GM12878 (cell line): ENCODE results near the gene PPP2R3A. TPM values are rescaled to one million over a fixed set of nuclear protein-coding genes. Genes with fewer than 3 reads are reported as not detected.

Source experiments
- ATAC-seq: fragments of 200-7000 bp; cut with Tn5 transposase; 3 replicates; pipeline ENCODE4 v1.9.1; 2020; ENCODE audit warnings: mild to moderate bottlenecking, moderate library complexity
- BruUV-seq: library from RNA; stranded (reverse); fragments of 400-500 nt; replicated peaks from 2 replicates; lab custom pipeline; 2021; lab: Mats Ljungman, UMichigan
- CTCF ChIA-PET: fragments of 300-600 bp; sonication (Branson Sonifier 250); formaldehyde crosslinking; extraction: SDS; loops from one replicate; lab custom pipeline; 2021; ENCODE audit warnings: inconsistent platforms; lab: Yijun Ruan, JAX
- POLR2A ChIA-PET: fragments of 350-600 bp; formaldehyde crosslinking; extraction: SDS; loops from one replicate; lab custom pipeline; 2021; ENCODE audit warnings: inconsistent platforms; lab: Charles Lee
- RAD21 ChIA-PET: fragments of 300-600 bp; sonication (Branson Sonifier 250); formaldehyde crosslinking; loops from one replicate; lab custom pipeline; 2023; ENCODE audit warnings: antibody characterized with exemption; ENCODE audit not compliant: unreplicated experiment; lab: Charles Lee
- SMC1A ChIA-PET: fragments of 300-600 bp; sonication (Branson Sonifier 250); formaldehyde crosslinking; loops from one replicate; lab custom pipeline; 2023; ENCODE audit not compliant: unreplicated experiment, uncharacterized antibody; lab: Charles Lee
- DNase-seq: peaks from one replicate; pipeline ENCODE4 v3.0.0-alpha.2; 2011; ENCODE audit warnings: low read depth, low spot score
- FAIRE-seq: peaks from 3 replicates; lab custom pipeline; 2011; peaks lifted over from hg19 to GRCh38; lab: Jason Lieb, UNC
- H2AFZ ChIP-seq: 2 replicates; pipeline ENCODE4 v1.6.0; 2011; ENCODE audit warnings: low read depth, low read length, control low read depth; ENCODE audit not compliant: control insufficient read depth
- H3K27ac ChIP-seq: 2 replicates; pipeline ENCODE4 v1.5.1; 2011; ENCODE audit warnings: control low read depth; ENCODE audit not compliant: control insufficient read depth, insufficient read depth
- H3K27me3 ChIP-seq, 2 experiments: replicated peaks in 1 of 2; 2 replicates each; pipeline versions ENCODE4 v1.6.0 to v1.6.1; 2011; ENCODE audit warnings: low read length in 1 of 2; ENCODE audit not compliant: control insufficient read depth in 2 of 2, insufficient read depth in 2 of 2
- H3K36me3 ChIP-seq, 2 experiments: 2 replicates each; pipeline ENCODE4 v1.5.1; 2011; ENCODE audit warnings: low read length in 1 of 2; ENCODE audit not compliant: control insufficient read depth in 2 of 2, insufficient read depth in 2 of 2
- H3K4me1 ChIP-seq: 2 replicates; pipeline ENCODE4 v1.6.1; 2011; ENCODE audit warnings: mild to moderate bottlenecking, low read length, moderate library complexity, mixed read lengths; ENCODE audit not compliant: control insufficient read depth, insufficient read depth
- H3K4me2 ChIP-seq: 2 replicates; pipeline ENCODE4 v1.6.0; 2011; ENCODE audit warnings: control low read depth; ENCODE audit not compliant: control insufficient read depth, insufficient read depth
- H3K4me3 ChIP-seq: fragments of 200-600 bp; sonication (generic); 2 replicates; pipeline ENCODE4 v1.5.1; 2016
- H3K79me2 ChIP-seq: 2 replicates; pipeline ENCODE4 v1.6.0; 2011; ENCODE audit warnings: low read length; ENCODE audit not compliant: control insufficient read depth, insufficient read depth
- H3K9ac ChIP-seq: 2 replicates; pipeline ENCODE4 v1.8.0; 2011; ENCODE audit warnings: low read length, control low read depth, mixed read lengths; ENCODE audit not compliant: control insufficient read depth, insufficient read depth
- H3K9me3 ChIP-seq: replicated peaks from 3 replicates; pipeline ENCODE4 v1.5.1; 2011; ENCODE audit warnings: mild to moderate bottlenecking, low read length; ENCODE audit not compliant: control insufficient read depth, insufficient read depth
- H4K20me1 ChIP-seq: 2 replicates; pipeline ENCODE4 v1.6.0; 2011; ENCODE audit not compliant: control insufficient read depth, insufficient read depth
- BCL11A ChIP-seq: IDR thresholded peaks from 2 replicates; pipeline ENCODE4 v1.6.1; 2011; ENCODE audit warnings: low read depth, low read length
- CREB1 ChIP-seq: IDR thresholded peaks from 2 replicates; pipeline ENCODE4 v1.6.1; 2012; ENCODE audit warnings: low read depth, mild to moderate bottlenecking, inconsistent platforms
- IKZF2 ChIP-seq, 2 experiments: fragments of 450-650 bp; IDR thresholded peaks; 2 replicates each; pipeline ENCODE4 v1.6.1; 2017; ENCODE audit warnings: mild to moderate bottlenecking in 2 of 2, moderate library complexity in 2 of 2
- IRF5 ChIP-seq: fragments of 450-650 bp; IDR thresholded peaks from 2 replicates; pipeline ENCODE4 v1.6.1; 2017; ENCODE audit warnings: borderline replicate concordance
- PBX3 ChIP-seq: IDR thresholded peaks from 2 replicates; pipeline ENCODE4 v1.6.1; 2011; ENCODE audit warnings: mild to moderate bottlenecking, low read depth, low read length, moderate library complexity; ENCODE audit not compliant: insufficient replicate concordance
- RAD21 ChIP-seq: IDR thresholded peaks from 2 replicates; pipeline ENCODE4 v1.6.1; 2011; ENCODE audit warnings: mild to moderate bottlenecking, low read depth, low read length, moderate library complexity; ENCODE audit not compliant: insufficient read depth
- RBBP5 ChIP-seq: fragments of 200-600 bp; sonication (generic); conservative IDR thresholded peaks from 2 replicates; pipeline ENCODE4 v1.6.1; 2016
- RFX5 ChIP-seq: IDR thresholded peaks from 2 replicates; pipeline ENCODE4 v1.6.1; 2011; ENCODE audit warnings: low read depth, low read length, improper control_type of control experiment
- SMAD1 ChIP-seq: fragments of 450-650 bp; IDR thresholded peaks from 2 replicates; pipeline ENCODE4 v1.6.1; 2018; ENCODE audit warnings: mild to moderate bottlenecking, low read depth; ENCODE audit not compliant: partially characterized antibody
- SRF ChIP-seq, 2 experiments: IDR thresholded peaks; 2 replicates each; pipeline ENCODE4 v1.6.1; 2011; ENCODE audit warnings: low read depth in 2 of 2, low read length in 2 of 2, mild to moderate bottlenecking in 1 of 2, moderate library complexity in 1 of 2
- TCF12 ChIP-seq: IDR thresholded peaks from 2 replicates; pipeline ENCODE4 v1.6.1; 2011; ENCODE audit warnings: low read depth, mild to moderate bottlenecking, low read length
- WGBS: methylation state at CpG from one replicate; pipeline ENCODE4 v1.1.6; 2016; ENCODE audit warnings: low lambda C conversion rate; ENCODE audit not compliant: insufficient replicate concordance, insufficient coverage; ENCODE audit errors: missing lambda C conversion rate; 5-methylcytosine and 5-hydroxymethylcytosine counted together
- in situ Hi-C: fragments of 300-500 bp; cut with MboI; formaldehyde crosslinking; loops from 9 replicates; pipeline ENCODE4 v1.14.3; 2018; ENCODE audit warnings: mixed read lengths
- intact Hi-C: fragments of 100-400 bp; cut with micrococcal nuclease; formaldehyde crosslinking; loops from one replicate; pipeline ENCODE4 v1.14.2; 2022; ENCODE audit not compliant: unreplicated experiment
- polyA plus RNA-seq, 11 experiments: library from polyadenylated mRNA; depleted of rRNA in 4 of 11; unstranded in 6 of 11; stranded (reverse) in 5 of 11; fragments of >200 nt; fragmentation: Nextera tagmentation in 4 of 11; fragmentation: Illumina TruSeq in 1 of 11; extraction: Ambion mirVana in 4 of 11; extraction: Trizol in 1 of 11; gene quantifications; 1 replicate in 1 of 11; 2 replicates in 10 of 11; pipeline versions ENCODE4 v1.2.1 to v1.2.3, GENCODE V29; 2011 to 2016; ENCODE audit warnings: inconsistent platforms in 2 of 11, missing spikeins in 2 of 11, low read depth in 1 of 11
- total RNA-seq, 4 experiments: library from RNA; depleted of rRNA in 3 of 4; stranded (reverse); fragments of >200 nt in 3 of 4; fragmentation: Illumina TruSeq in 1 of 4; extraction: Trizol in 1 of 4; gene quantifications; 2 replicates each; pipeline versions ENCODE4 v1.2.1 to v1.2.3, GENCODE V29; 2013 to 2021

The PPP2R3A gene
- total and polyA plus RNA-seq, 10 of the 15 experiments (the other 5 are each of a cell fraction or from before 2014, with no cell fraction given) = under 0.01 to 0.16 (median 0.06) TPM; not detected in 5

DNA sequence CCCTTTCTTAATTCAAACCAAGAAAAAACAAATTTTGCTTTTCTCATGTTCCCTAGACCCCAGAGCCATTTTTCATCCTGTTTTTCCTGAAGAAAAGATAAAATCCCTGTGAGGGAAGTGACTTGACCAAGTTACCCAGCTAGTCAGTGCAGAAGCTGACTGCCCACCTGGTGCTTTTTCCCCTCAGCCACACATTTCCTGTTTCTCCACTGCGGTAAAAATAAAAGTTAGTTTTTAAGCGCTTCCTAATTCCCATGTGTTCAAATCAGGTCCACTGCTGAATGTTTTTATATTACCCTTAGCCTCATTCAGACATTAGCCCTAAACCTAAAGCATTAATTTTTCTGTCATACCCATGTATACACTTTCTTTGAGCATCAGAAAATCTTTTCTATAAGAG, 26.1 kb downstream of the PPP2R3A start:
- FAIRE-seq (no peak), ATAC-seq (no peak), DNase-seq (no peak)
- Histone ChIP-seq H3K27me3 (peaks cover 0 to 3% of the 10 kb centered on the region in 2 experiments; a peak in 2 of 4 replicates), H3K4me1 (no peaks in the 10 kb centered on the region), H3K9ac (no peak overlapping the region), H3K27ac (no peak overlapping the region), H3K4me3 (no peak overlapping the region), H3K36me3 (no peaks in the 10 kb centered on the region), H3K9me3 (no peaks in the 10 kb centered on the region), H2AFZ (no peak overlapping the region)
- POLR2A ChIA-PET = no interaction called here
- no TSS peak for BruUV-seq
- RAD21 ChIA-PET = no interaction called here
- in situ Hi-C loops = no loop called here
- SMC1A ChIA-PET = no interaction called here
- TF ChIP-seq RBBP5 = no peak
- no peak for TF ChIP-seq IKZF2 (IDR thresholded peaks at IDR 0.05)
- no peak for TF ChIP-seq IRF5
- TF ChIP-seq SRF (IDR thresholded peaks at IDR 0.05; ENCODE audit: low read depth in 2 of 2, low read length in 2 of 2) = no peak
- TF ChIP-seq, all 136 proteins: peak for 0
- Histone ChIP-seq H4K20me1 (no peaks in the 10 kb centered on the region), H3K4me2 (no peak overlapping the region), H3K79me2 (no peaks in the 10 kb centered on the region)
- 0% methylated on average over 2 of the region's 2 CpGs for WGBS
- CTCF ChIA-PET = no interaction called here
- intact Hi-C loops = no loop called here

- H3K27ac ChIP-seq = no peak overlapping the region
- H3K36me3 ChIP-seq = no peaks in the 10 kb centered on the region
- H3K4me2 ChIP-seq = no peak overlapping the region
- RAD21 ChIA-PET = no interaction called here
- H3K9ac ChIP-seq = no peak overlapping the region
- intact Hi-C loops = no loop called here
- SMC1A ChIA-PET = no interaction called here
- no peak for TF ChIP-seq SMAD1
- no peak for TF ChIP-seq BCL11A
- TF ChIP-seq TCF12 = no peak
- no peak for TF ChIP-seq PBX3
- no peak for TF ChIP-seq SRF (IDR thresholded peaks at IDR 0.05; ENCODE audit: low read depth in 2 of 2, low read length in 2 of 2)
- no peak for TF ChIP-seq CREB1
- TF ChIP-seq RFX5 = no peak
- TF ChIP-seq RAD21 = no peak
- POLR2A ChIA-PET = no interaction called here
- H4K20me1 ChIP-seq = no peaks in the 10 kb centered on the region
- H3K4me3 ChIP-seq = no peak overlapping the region
- DNase-seq (no peak), ATAC-seq (no peak), FAIRE-seq (no peak)
- H3K79me2 ChIP-seq = no peaks in the 10 kb centered on the region
- H2AFZ ChIP-seq = no peak overlapping the region
- H3K4me1 ChIP-seq = no peaks in the 10 kb centered on the region
- peaks cover 0 to 3% of the 10 kb centered on the region in 2 experiments; a peak in 2 of 4 replicates for H3K27me3 ChIP-seq
- BruUV-seq = no TSS peak
- in situ Hi-C loops = no loop called here
- CTCF ChIA-PET = no interaction called here
- no peaks in the 10 kb centered on the region for H3K9me3 ChIP-seq
These were observed 26.5 kb downstream of the PPP2R3A start for GRCh38 chr3:135992072-135992471.
